LHCN-M2 (cell line): ENCODE measurements around the gene RNH1. TPM values are rescaled to one million over a fixed set of nuclear protein-coding genes. Genes with fewer than 3 reads are reported as not detected.

Experiments
- DNase-seq: peaks from one replicate; pipeline ENCODE4 v3.0.0-alpha.2; 2012; ENCODE audit warnings: low read depth
- total RNA-seq: library from RNA; depleted of rRNA; stranded (reverse); fragments of >200 nt; gene quantifications from 2 replicates; pipeline ENCODE4 v1.2.3, GENCODE V29; 2014

Gene RNH1
- total RNA-seq, 1 experiment from 2014 or later: 287 TPM

GRCh38 chr11:459511-460220, 47.4 kb downstream of the RNH1 start:
- no peak for DNase-seq

DNA sequence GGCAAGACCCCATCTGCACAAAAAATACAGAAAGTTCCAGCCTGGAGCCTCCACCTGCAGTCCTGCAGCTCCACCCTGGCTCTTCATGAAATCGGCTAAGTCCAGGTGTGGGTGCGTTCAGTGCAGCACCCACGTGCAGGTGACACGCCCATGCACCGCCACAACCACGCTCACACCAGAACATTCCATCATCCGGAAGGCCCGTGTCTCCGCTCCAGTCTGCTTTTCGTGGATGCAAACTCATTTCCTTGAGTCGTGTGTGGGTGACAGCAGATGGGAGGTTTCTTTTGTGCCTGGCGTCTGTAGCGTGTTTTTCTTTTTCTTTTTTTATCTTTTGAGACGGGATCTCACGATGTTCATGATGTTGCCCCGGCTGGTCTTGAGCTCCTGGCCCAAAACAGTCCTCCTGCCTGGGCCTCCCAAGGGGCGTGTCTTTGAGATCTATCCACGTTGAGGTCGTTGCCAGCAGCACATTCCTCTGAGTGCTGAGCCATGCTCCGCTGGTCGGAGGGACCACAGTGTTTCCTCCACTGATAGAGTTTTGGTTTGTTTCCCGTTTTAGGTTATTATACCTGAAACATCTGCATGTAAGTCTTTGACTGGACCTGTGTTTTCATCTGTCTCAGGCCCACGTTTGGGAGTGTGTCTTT, 49.8 kb downstream of the RNH1 start:
- DNase-seq: no peak

- no peak for DNase-seq
These were observed 50.5 kb downstream of the RNH1 start for GRCh38 chr11:456533-456932.

DNA sequence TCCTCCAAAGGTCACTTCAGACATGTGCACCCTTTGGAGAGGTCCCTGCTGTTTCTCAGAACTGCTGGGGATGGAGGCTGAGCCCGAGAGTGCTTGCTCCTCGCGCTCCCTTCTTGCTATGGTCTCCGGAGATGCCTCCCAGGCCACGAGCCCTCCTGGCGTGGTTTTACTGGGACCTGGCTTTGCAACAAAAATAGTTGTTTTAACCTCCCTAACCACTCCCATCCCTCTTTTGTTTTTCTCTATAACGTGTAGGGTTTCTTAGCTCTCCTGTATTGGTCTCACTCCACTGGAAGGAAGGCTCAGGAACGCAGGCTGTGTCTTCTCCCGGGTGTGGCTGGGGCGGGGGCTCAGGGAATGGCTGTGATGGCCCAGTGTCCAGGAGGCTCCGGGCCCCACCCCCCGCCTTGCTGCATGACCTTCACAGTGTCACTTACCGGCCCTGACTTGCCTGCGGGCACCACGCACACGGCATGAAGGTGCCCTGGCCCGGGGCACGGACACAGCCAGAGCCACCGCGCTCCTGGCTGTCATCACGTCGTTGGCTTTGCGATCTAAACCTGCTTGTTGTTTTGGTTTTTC, 51.4 kb downstream of the RNH1 start:
- no peak for DNase-seq

DNA sequence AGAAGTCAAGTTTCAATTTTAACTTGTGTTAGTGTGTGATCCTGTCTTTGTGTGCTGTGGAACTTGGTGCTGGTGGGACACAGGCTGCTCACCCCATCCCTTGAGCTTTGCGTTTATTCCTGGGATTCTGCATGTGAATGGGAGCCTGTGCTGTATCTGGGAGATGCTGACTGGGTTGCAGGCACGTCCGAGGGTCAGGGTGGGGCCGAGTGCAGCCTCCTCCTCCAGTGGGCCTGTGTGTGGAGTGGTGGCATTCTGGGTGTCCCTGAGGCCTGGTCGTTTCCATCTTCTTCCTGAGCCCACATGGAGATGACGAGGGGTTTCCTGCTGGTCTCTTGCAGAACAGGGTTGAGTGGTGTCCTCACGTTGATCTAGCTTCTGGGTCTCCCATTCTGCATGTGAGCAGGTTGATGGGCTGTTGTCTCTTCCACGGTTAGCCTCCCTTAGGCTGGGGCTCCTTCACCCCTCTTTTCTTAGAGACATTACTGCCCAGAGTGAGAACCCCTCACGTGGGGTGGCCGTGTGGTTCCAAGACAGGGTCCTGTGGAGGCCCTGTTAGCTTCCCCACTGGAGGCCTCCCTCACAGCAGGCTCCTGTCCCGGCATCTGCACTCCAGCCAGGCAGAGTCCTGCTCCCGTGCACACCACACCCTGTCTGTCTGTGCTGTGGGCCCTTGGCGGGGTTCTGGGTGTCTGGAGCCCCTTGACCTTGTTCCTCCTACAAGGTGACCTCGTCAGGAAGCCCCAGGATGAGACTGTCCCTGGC, 52.1 kb downstream of the RNH1 start:
- DNase-seq: no peak

- no peak for DNase-seq
These were observed 53.0 kb downstream of the RNH1 start for GRCh38 chr11:454043-454442.

DNA sequence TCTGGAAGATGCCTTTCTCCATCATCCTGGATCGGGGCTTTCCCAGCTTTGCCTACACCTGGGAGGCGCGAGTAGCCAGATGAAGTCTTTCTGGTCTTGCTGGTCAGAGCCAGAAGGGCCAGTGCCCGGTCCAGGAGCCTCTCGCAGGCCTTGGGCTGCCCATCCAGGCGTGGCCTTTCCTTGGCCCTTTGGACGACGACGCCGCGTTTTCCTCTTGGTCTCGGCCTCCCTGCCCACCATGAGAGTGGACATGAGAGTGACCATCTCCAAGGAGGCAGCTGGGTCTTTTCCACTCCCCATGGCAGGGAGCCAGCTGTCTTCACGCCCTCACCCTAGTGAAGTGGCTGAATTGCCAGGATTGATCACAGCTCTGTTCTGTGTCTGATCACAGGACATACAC, 53.5 kb downstream of the RNH1 start:
- no peak for DNase-seq

- DNase-seq: no peak
These were observed 54.0 kb downstream of the RNH1 start for GRCh38 chr11:452916-453527.

DNA sequence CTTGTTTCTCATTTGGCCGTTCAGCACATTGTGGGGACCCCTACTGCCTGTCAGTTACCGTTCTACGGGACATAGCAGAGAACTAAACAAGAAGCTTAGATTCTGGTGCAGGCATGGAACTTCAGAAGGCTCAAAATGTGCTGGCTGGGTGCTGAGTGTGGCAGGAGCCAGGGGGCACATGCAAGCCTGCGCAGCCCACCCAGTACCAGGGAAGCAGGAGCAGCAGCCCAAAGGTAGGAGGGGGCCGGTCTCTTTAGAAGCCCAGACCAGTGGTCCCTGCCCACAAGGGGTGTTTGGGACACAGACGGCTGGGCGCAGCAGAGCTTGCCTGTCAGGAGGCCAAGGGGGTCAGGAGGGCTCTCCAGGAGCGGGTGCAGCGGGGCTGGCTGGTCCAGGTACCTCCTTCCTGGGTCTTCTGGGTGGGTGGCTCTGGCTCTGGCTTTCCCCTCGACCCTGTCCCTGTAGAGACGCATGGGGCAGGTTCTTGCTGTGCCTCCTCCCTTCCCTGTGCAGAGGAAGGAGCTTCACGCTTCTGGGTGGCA, 54.8 kb downstream of the RNH1 start:
- DNase-seq: no peak

DNA sequence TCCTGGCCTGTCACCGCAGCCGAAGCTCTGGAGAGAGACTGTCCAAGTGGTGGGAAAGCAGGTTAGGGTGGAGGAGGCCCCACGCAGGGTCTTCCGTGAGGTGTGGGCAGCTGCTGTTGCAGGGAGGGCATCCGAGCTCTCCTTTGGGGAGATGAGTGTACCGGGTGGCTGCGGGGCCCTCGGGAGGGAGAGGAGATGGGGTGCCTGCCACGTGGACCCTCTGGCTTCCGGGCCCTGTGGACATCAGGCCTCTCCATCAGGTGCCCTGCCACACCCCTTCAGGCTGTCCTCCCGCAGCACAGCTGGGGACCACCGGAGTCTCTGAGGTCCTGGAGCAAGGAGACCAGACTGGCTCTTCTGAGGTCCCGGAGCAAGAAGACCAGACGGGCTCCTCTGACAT, 55.3 kb downstream of the RNH1 start:
- no peak for DNase-seq

GRCh38 chr11:450809-451451, 56.1 kb downstream of the RNH1 start:
- DNase-seq: peak; percentile 66

- DNase-seq: peak; percentile 94
These were observed 56.9 kb downstream of the RNH1 start, which contains the start of gene PTDSS2 for GRCh38 chr11:449889-450808. Gene PTDSS2, plus strand, starts transcription at chr11:450279. Its CDS starts 177 bp downstream, at chr11:450456.

DNA sequence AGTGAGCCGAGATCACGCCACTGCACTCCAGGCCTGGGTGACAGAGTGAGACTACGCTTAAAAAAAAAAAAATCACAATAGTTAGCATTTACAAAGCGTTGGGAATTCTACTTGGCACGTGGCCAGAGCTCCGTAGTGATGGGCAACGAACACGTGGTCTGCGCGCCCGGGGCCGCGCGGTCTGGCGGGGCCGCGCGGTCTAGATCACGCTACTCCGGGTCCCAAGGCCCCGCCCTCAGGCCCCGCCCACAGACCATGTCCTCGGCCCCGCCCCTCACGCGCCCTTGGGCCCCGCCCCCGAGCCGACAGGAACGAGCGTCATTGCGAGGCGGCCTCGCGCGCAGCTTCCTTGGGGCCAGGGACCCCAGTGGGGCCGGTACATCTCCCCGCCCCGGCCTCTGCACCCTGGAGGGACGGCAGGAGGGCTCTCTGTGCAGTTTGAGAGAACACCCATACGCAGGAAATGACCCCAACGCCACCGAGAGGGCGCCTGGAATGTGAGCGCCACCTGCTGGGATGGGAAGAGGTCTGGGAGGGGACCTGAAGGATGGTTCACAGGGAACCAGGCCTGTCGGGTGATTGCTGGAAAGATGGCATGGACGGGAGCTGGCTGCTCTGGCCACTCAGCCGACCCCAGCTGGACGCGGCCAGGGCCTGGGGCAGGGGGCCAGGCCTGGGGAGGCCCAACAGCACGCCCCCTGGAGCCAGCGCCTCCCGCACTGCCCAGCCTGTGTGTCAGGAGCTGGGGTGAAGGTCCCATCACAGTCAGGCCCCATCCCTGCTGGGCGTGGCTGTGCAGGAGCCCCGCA, 58.9 kb downstream of the RNH1 start:
- DNase-seq: peak; percentile 84

DNA sequence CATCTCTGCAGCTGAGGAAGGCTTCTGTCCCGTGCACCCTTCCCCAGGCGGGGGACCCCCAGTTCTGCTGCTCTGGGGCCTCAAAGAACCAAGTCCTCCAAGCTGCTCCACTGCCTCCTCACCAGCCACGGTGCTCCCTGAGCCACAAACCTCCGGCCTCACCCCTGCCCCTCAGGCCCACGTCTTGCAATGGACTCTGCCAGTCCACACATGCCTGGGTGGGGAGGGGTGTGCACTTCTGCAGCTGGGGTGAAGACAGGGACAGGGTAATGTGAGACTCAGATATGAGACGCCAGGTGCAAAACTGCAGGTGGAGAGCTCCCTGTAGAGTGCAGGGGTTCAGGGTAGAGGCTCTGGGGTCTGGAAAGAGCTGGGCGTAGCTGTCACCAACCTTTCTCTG, 60.2 kb downstream of the RNH1 start:
- DNase-seq: no peak

GRCh38 chr11:445765-446588, 61.1 kb downstream of the RNH1 start:
- DNase-seq: no peak
